ENCODE results near the gene CFAP206. TPM values are rescaled to one million over a fixed set of nuclear protein-coding genes. Genes with fewer than 3 reads are reported as not detected.

CFAP206 gene
- total RNA-seq, 1 experiment from 2014 or later: not detected

DNA sequence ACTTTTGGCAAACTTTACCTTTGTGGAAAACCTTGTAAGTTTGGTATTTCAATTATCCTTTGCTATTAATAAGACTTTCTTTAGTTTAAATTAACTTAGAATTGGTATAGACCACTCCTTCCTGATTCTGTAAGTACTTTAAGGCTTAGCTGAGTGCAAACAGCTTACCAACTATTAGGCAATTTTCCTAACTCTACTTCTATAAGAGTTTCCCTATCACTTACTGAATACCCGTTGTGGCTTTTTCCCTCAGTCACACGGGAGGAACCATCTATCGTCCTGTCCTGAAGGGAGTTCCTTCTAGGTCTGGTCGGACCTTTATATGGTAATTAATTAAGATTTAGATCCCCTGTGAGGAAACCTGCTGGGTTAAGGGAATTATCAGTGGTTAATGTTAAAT lies 74.6 kb downstream of the CFAP206 start:
- no peak overlapping the region for H3K27ac ChIP-seq (ENCODE audit: insufficient read length, low read depth, low read length)

More for the DNA sequence above, 74.6 kb downstream of the CFAP206 start:
- no peak overlapping the region for H2BK15ac ChIP-seq (ENCODE audit: low read depth, low read length)
- WGBS (ENCODE audit: extremely low coverage, insufficient read length, low lambda C conversion rate): no CpG with 5 or more reads among the region's 4 CpGs
- Mint-ChIP-seq H3K27me3 (ENCODE audit: low read depth) (no peaks in the 10 kb centered on the region), H3K4me3 (no peak overlapping the region), H3K36me3 (ENCODE audit: insufficient read depth in 1 of 3, low read depth in 3 of 3) (peaks cover 9 to 11% (median 9%) of the 10 kb centered on the region in 3 experiments), H3K27ac (no peak overlapping the region; a peak in 1 of 7 replicates), H3K9me3 (peaks cover 9 to 10% of the 10 kb centered on the region in 2 experiments; a peak in 4 of 5 replicates), H3K4me1 (peaks cover 9 to 15% of the 10 kb centered on the region in 2 experiments)
- H2BK120ac ChIP-seq (ENCODE audit: low read depth, low read length, poor library complexity, severe bottlenecking): no peak overlapping the region
- DNase-seq: no peak
- H2BK20ac ChIP-seq (ENCODE audit: low read depth, low read length, poor library complexity, severe bottlenecking): no peak overlapping the region
- H3K4me2 ChIP-seq (ENCODE audit: insufficient read depth, insufficient read length, low read length): no peak overlapping the region
- no peak overlapping the region for H3K9ac ChIP-seq (ENCODE audit: extremely low read depth, insufficient read length, low read length)
- TF ChIP-seq, protein P1, sequence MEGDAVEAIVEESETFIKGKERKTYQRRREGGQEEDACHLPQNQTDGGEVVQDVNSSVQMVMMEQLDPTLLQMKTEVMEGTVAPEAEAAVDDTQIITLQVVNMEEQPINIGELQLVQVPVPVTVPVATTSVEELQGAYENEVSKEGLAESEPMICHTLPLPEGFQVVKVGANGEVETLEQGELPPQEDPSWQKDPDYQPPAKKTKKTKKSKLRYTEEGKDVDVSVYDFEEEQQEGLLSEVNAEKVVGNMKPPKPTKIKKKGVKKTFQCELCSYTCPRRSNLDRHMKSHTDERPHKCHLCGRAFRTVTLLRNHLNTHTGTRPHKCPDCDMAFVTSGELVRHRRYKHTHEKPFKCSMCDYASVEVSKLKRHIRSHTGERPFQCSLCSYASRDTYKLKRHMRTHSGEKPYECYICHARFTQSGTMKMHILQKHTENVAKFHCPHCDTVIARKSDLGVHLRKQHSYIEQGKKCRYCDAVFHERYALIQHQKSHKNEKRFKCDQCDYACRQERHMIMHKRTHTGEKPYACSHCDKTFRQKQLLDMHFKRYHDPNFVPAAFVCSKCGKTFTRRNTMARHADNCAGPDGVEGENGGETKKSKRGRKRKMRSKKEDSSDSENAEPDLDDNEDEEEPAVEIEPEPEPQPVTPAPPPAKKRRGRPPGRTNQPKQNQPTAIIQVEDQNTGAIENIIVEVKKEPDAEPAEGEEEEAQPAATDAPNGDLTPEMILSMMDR (conservative IDR thresholded peaks at IDR 0.05): no peak
- H2BK12ac ChIP-seq (ENCODE audit: insufficient read length, low read depth, low read length): no peak overlapping the region
- H3K18ac ChIP-seq (ENCODE audit: insufficient read length, low read depth, low read length): no peak overlapping the region
- no peaks in the 10 kb centered on the region for H3K27me3 ChIP-seq (ENCODE audit: insufficient read depth, low read length)
- H4K20me1 ChIP-seq (ENCODE audit: control insufficient read depth, insufficient read depth, insufficient read length): no peaks in the 10 kb centered on the region
- H4K8ac ChIP-seq (replicated peaks; ENCODE audit: insufficient read length, low read depth, low read length): no peak overlapping the region
- H3K23ac ChIP-seq (ENCODE audit: insufficient read length, low read depth, low read length): no peak overlapping the region
- no peak overlapping the region for H4K91ac ChIP-seq (ENCODE audit: insufficient read length, low read depth, low read length)
- H3K9me3 ChIP-seq (ENCODE audit: control insufficient read depth, low read depth, low read length): no peaks in the 10 kb centered on the region
- no peak overlapping the region for H3K14ac ChIP-seq (ENCODE audit: insufficient read depth, low read length)
- no peak overlapping the region for H3K4ac ChIP-seq (ENCODE audit: low read depth, low read length)
- no peak overlapping the region for H3K56ac ChIP-seq (ENCODE audit: insufficient read length, low read depth, low read length)
- H3K79me1 ChIP-seq (ENCODE audit: insufficient read depth, low read depth, low read length, poor library complexity, severe bottlenecking): no peaks in the 10 kb centered on the region
- H3K79me2 ChIP-seq (ENCODE audit: insufficient read depth, low read length): no peaks in the 10 kb centered on the region
- H3K4me1 ChIP-seq (ENCODE audit: insufficient read depth, low read length): no peaks in the 10 kb centered on the region; the same call in 1 of the 2 replicates
- H4K5ac ChIP-seq (ENCODE audit: insufficient read length, low read depth, low read length): no peak overlapping the region
- no peak overlapping the region for H2BK5ac ChIP-seq (ENCODE audit: insufficient read length, low read length)
- H3K23me2 ChIP-seq (ENCODE audit: insufficient read length, low read depth, low read length, poor library complexity, severe bottlenecking): no peaks in the 10 kb centered on the region
- no peak overlapping the region for H3T11ph ChIP-seq (ENCODE audit: low read length)
- H2AFZ ChIP-seq (ENCODE audit: low read length): no peak overlapping the region
- no peak overlapping the region for H2AK5ac ChIP-seq (ENCODE audit: insufficient read length, low read length)

Data from H9 (cell line).